T-cell (primary cell): ENCODE results near the gene LONRF3. TPM values are rescaled to one million over a fixed set of nuclear protein-coding genes. Genes with fewer than 3 reads are reported as not detected.
A peak's percentile ranks its signal among the peaks of the same experiment; 100 is the strongest.

Experiments
- ATAC-seq, 4 experiments: fragments of 200-7000 bp in 3 of 4; fragments of 150-1000 bp in 1 of 4; cut with Tn5 transposase; replicated peaks in 1 of 4; 1 replicate in 3 of 4; 2 replicates in 1 of 4; pipeline ENCODE4 v1.10.0; 2021; ENCODE audit warnings: moderate library complexity in 3 of 4, mild to moderate bottlenecking in 2 of 4, moderate number of reproducible peaks in 1 of 4
- CTCF ChIA-PET, 2 donors: fragments of 300-600 bp; sonication (Branson Sonifier 250); formaldehyde crosslinking; loops; one replicate each; lab custom pipeline; 2022; ENCODE audit warnings: antibody characterized with exemption in 2 of 2; lab: Charles Lee
- POLR2A ChIA-PET, 2 donors: fragments of 300-600 bp; sonication (Branson Sonifier 250); formaldehyde crosslinking; loops; one replicate each; lab custom pipeline; 2022; ENCODE audit warnings: antibody characterized with exemption in 2 of 2; lab: Charles Lee
- DNase-seq, 35 experiments: peaks; one replicate each; pipeline versions ENCODE4 v3.0.0 to v3.0.0-alpha.2; 2013 to 2023
- H3K27ac ChIP-seq: one replicate; pipeline ENCODE4 v1.5.1; 2013; ENCODE audit warnings: low read length
- H3K27me3 ChIP-seq, 2 experiments: replicated peaks in 1 of 2; 1 replicate in 1 of 2; 2 replicates in 1 of 2; pipeline versions ENCODE4 v1.6.1 to v1.7.0; 2013; ENCODE audit warnings: low read length in 1 of 2, mixed read lengths in 1 of 2; ENCODE audit not compliant: control insufficient read depth in 2 of 2, insufficient read depth in 2 of 2; ENCODE audit errors: extremely low read depth in 1 of 2
- H3K36me3 ChIP-seq, 2 donors: 1 replicate in 1 of 2; 2 replicates in 1 of 2; pipeline versions ENCODE4 v1.6.1 to v1.7.0; 2013; ENCODE audit warnings: low read length in 1 of 2; ENCODE audit not compliant: control insufficient read depth in 2 of 2, insufficient read depth in 1 of 2; ENCODE audit errors: extremely low read depth in 1 of 2
- H3K4me1 ChIP-seq, 2 experiments: 1 replicate in 1 of 2; 2 replicates in 1 of 2; pipeline versions ENCODE4 v1.6.1 to v1.7.0; 2013; ENCODE audit warnings: low read length in 2 of 2, mixed read lengths in 1 of 2; ENCODE audit not compliant: insufficient read depth in 2 of 2, control insufficient read depth in 1 of 2; ENCODE audit errors: extremely low read depth in 1 of 2
- H3K4me3 ChIP-seq, 2 donors: 1 replicate in 1 of 2; 2 replicates in 1 of 2; pipeline versions ENCODE4 v1.5.1 to v1.7.0; 2013; ENCODE audit warnings: mild to moderate bottlenecking in 2 of 2, low read length in 1 of 2, moderate library complexity in 1 of 2; ENCODE audit not compliant: control insufficient read depth in 1 of 2; ENCODE audit errors: extremely low read depth in 1 of 2
- H3K9me3 ChIP-seq: 2 replicates; pipeline ENCODE4 v1.7.0; 2013
- H3K27ac Mint-ChIP-seq, 2 donors: one replicate each; pipeline ENCODE4 v1.8.0; 2020 to 2021; ENCODE audit warnings: mild to moderate bottlenecking in 2 of 2, mixed read lengths in 2 of 2
- H3K27me3 Mint-ChIP-seq, 2 donors: one replicate each; pipeline ENCODE4 v1.8.0; 2021 to 2022; ENCODE audit warnings: mixed read lengths in 2 of 2
- H3K36me3 Mint-ChIP-seq: one replicate; pipeline ENCODE4 v1.8.0; 2021; ENCODE audit warnings: mixed read lengths
- H3K4me1 Mint-ChIP-seq, 3 donors: one replicate each; pipeline ENCODE4 v1.8.0; 2020 to 2022; ENCODE audit warnings: mixed read lengths in 3 of 3, mild to moderate bottlenecking in 1 of 3
- H3K4me3 Mint-ChIP-seq, 3 donors: one replicate each; pipeline ENCODE4 v1.8.0; 2020 to 2022; ENCODE audit warnings: mild to moderate bottlenecking in 3 of 3, mixed read lengths in 3 of 3, moderate library complexity in 3 of 3
- H3K9me3 Mint-ChIP-seq, 3 donors: one replicate each; pipeline ENCODE4 v1.8.0; 2020 to 2022; ENCODE audit warnings: mixed read lengths in 3 of 3
- WGBS: methylation state at CpG from one replicate; pipeline ENCODE4 v1.1.5; 2013; ENCODE audit warnings: missing lambda C conversion rate; ENCODE audit not compliant: insufficient coverage; 5-methylcytosine and 5-hydroxymethylcytosine counted together
- total RNA-seq, 35 experiments: library from RNA in 6 of 35; stranded (reverse) in 6 of 35; fragments of 120-200 nt in 1 of 35; gene quantifications; one replicate each; pipeline versions ENCODE4 v1.2.1 to v1.2.4 and lab custom pipeline; 2013 to 2026

Gene LONRF3
- total RNA-seq, 5 donors from 2014 or later (not counting 1 experiment from before 2014, with no cell fraction given): 3.6 to 11.7 (median 10.7) TPM

DNA sequence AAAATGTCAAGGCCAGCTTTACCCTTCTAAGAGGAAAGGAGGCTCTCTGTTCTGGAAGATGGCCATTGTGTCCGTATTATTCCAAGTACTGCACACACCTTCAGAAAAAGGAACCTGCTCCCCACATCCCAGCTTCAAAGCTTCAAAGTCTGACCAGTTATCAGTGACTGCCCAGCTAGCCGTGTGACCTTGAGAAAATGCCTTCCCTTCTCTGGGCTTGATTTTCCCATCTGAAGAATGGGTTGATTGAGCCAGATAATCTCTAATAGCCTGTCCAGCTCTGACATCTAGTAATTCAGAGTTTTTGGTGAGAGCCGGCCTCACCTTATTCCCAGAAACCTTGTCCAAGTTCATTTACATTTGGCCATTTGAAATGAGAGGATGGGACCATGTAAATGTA lies 3.0 kb downstream of the LONRF3 start:
- Mint-ChIP-seq H3K9me3 (no peaks in the 10 kb centered on the region), H3K27ac (no peak overlapping the region), H3K4me1 (peaks cover 17 to 37% (median 19%) of the 10 kb centered on the region in 3 donors), H3K27me3 (peaks cover 4 to 24% of the 10 kb centered on the region in 2 donors), H3K4me3 (peak overlapping the region; percentile 85 to 94 (median 85)), H3K36me3 (peaks cover 7% of the 10 kb centered on the region)
- no CpG with 5 or more reads among the region's 3 CpGs for WGBS
- no peak for ATAC-seq
- Histone ChIP-seq H3K36me3 (no peaks in the 10 kb centered on the region), H3K9me3 (no peaks in the 10 kb centered on the region), H3K4me1 (peaks cover 0 to 35% of the 10 kb centered on the region in 2 experiments), H3K4me3 (no peak overlapping the region), H3K27me3 (peaks cover 4 to 25% of the 10 kb centered on the region in 2 experiments), H3K27ac (no peak overlapping the region)
- ChIA-PET CTCF (interaction anchor here in 1 of 2 donors (1.4 kb wide), 1 partner anchor 23 kb away, joined by 3 read pairs; no protein-coding TSS in a partner anchor), POLR2A (interaction anchor here in 1 of 2 donors (0.5 to 0.6 kb wide), 2 partner anchors 28 to 107 kb away, joined by 3 to 5 read pairs; no protein-coding TSS in a partner anchor)
- DNase-seq: no peak

DNA sequence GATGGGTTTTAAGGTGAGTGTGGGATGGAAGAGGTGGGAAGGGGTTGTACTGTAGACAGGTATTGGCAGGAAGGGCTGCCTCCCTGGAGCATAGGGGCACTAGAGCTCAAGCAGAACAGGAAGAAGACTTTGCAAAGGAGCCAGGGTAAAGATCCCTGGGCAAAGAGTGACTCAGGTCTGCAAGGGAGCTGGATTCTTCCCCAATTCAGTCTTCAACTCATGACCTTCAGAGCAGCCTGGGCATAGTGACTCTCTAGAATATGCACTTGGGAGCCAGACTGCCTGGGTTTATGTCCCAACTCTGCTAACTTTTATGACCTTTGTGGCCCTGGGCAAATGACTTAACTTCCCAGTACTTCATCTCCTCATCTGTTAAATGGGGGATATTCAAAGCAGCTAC lies 4.0 kb downstream of the LONRF3 start:
- Histone ChIP-seq H3K27me3 (peaks cover 0 to 20% of the 10 kb centered on the region in 2 experiments), H3K36me3 (no peaks in the 10 kb centered on the region), H3K9me3 (no peaks in the 10 kb centered on the region), H3K4me3 (no peak overlapping the region), H3K4me1 (peaks cover 0 to 30% of the 10 kb centered on the region in 2 experiments), H3K27ac (no peak overlapping the region)
- Mint-ChIP-seq H3K4me1 (peaks cover 17 to 39% (median 19%) of the 10 kb centered on the region in 3 donors), H3K36me3 (peaks cover 14% of the 10 kb centered on the region), H3K4me3 (no peak overlapping the region), H3K27me3 (peaks cover 0 to 24% of the 10 kb centered on the region in 2 donors), H3K27ac (no peak overlapping the region), H3K9me3 (no peaks in the 10 kb centered on the region)
- ChIA-PET POLR2A (interaction anchor here in 1 of 2 donors (0.6 kb wide), 1 partner anchor 156 kb away, joined by 3 read pairs; no protein-coding TSS in a partner anchor), CTCF (interaction anchor here in 1 of 2 donors (1.4 kb wide), 1 partner anchor 22 kb away, joined by 3 read pairs; no protein-coding TSS in a partner anchor)
- DNase-seq: no peak
- no peak for ATAC-seq

GRCh38 chrX:118980761-118981160 lies 6.3 kb downstream of the LONRF3 start:
- CTCF ChIA-PET: interaction anchor here in 1 of 2 donors (0.6 kb wide), 1 partner anchor 16 kb away, joined by 8 read pairs; no protein-coding TSS in a partner anchor
- peaks cover 23% of the 10 kb centered on the region for H3K36me3 Mint-ChIP-seq
- no peak overlapping the region for H3K27ac ChIP-seq
- peaks cover 2 to 33% (median 21%) of the 10 kb centered on the region in 3 donors for H3K4me1 Mint-ChIP-seq
- H3K4me1 ChIP-seq: peaks cover 0 to 16% of the 10 kb centered on the region in 2 experiments
- H3K36me3 ChIP-seq: no peaks in the 10 kb centered on the region
- H3K27me3 Mint-ChIP-seq: peaks cover 0 to 24% of the 10 kb centered on the region in 2 donors
- H3K27me3 ChIP-seq: peaks cover 0 to 6% of the 10 kb centered on the region in 2 experiments
- no CpG with 5 or more reads among the region's 1 CpG for WGBS
- no peaks in the 10 kb centered on the region for H3K9me3 Mint-ChIP-seq
- POLR2A ChIA-PET: no interaction called here
- H3K4me3 ChIP-seq: no peak overlapping the region
- no peak for ATAC-seq
- H3K4me3 Mint-ChIP-seq: no peak overlapping the region
- H3K27ac Mint-ChIP-seq: no peak overlapping the region
- no peak for DNase-seq
- H3K9me3 ChIP-seq: no peaks in the 10 kb centered on the region

DNA sequence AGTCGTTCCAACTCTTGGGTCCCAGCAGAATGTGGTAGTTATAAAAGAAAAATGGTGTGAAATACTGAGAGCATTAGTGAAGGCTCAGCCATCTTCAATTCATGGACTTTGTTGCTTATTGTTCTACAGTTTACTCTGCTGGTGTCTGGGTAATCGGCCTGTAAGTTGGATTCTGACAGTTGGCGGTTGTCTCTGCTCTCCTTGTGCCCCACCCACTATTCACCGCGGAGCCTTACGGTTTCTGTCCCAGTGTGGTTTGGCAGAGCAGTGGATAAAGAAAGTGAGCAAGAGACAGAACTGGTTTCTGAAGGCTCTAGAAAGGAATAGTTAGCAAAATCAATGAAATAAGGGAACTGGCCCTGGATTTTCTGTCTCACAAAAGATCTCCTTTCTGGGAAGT lies 9.1 kb downstream of the LONRF3 start:
- H3K27me3 Mint-ChIP-seq: peaks cover 0 to 27% of the 10 kb centered on the region in 2 donors
- DNase-seq: no peak
- H3K27ac ChIP-seq: no peak overlapping the region
- no peaks in the 10 kb centered on the region for H3K9me3 ChIP-seq
- no peaks in the 10 kb centered on the region for H3K36me3 ChIP-seq
- ChIA-PET CTCF (no interaction called here), POLR2A (no interaction called here)
- H3K4me1 ChIP-seq: no peaks in the 10 kb centered on the region
- no peak overlapping the region for H3K4me3 Mint-ChIP-seq
- no peak for ATAC-seq
- H3K27ac Mint-ChIP-seq: no peak overlapping the region
- H3K9me3 Mint-ChIP-seq: no peaks in the 10 kb centered on the region
- H3K27me3 ChIP-seq: no peaks in the 10 kb centered on the region
- H3K36me3 Mint-ChIP-seq: peaks cover 26% of the 10 kb centered on the region
- no CpG with 5 or more reads among the region's 6 CpGs for WGBS
- no peak overlapping the region for H3K4me3 ChIP-seq
- H3K4me1 Mint-ChIP-seq: peaks cover 0 to 15% (median 5%) of the 10 kb centered on the region in 3 donors

- ChIA-PET POLR2A (no interaction called here), CTCF (interaction anchor here in 1 of 2 donors (0.8 kb wide), 1 partner anchor 20 kb away, joined by 3 read pairs; no protein-coding TSS in a partner anchor)
- no peak overlapping the region for H3K4me3 ChIP-seq
- no peak overlapping the region for H3K27ac ChIP-seq
- H3K36me3 ChIP-seq: no peaks in the 10 kb centered on the region
- Mint-ChIP-seq H3K9me3 (no peaks in the 10 kb centered on the region), H3K4me1 (peaks cover 16 to 31% (median 28%) of the 10 kb centered on the region in 3 donors), H3K27me3 (peaks cover 0 to 22% of the 10 kb centered on the region in 2 donors), H3K36me3 (peaks cover 19% of the 10 kb centered on the region), H3K4me3 (no peak overlapping the region), H3K27ac (no peak overlapping the region)
- DNase-seq: no peak
- no peaks in the 10 kb centered on the region for H3K27me3 ChIP-seq
- WGBS: 80% methylated on average over 1 of the region's 7 CpGs
- H3K9me3 ChIP-seq: no peaks in the 10 kb centered on the region
- ATAC-seq: no peak
- H3K4me1 ChIP-seq: peaks cover 0 to 8% of the 10 kb centered on the region in 2 experiments
Measured at GRCh38 chrX:118988911-118989310, 14.5 kb downstream of the LONRF3 start.

DNA sequence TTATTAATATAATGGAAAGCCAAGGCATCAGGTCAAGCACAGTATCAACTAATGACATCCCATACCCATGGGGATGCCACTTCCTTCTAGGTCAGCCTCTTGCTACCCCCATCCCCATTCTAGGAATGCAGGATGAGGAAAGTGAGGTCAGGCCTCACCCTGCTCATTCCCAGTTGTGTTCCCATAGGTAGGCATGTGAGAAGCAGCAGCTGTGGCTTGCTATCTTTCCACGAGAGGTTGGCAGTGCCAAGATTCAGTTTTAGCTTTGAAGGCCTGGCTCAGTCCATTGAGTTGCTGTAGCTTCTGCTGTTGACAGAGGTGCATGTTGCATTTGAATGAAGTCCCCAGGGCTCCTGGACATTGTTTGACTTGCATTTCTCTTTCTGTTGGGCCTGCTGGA lies 15.5 kb downstream of the LONRF3 start:
- H3K4me1 ChIP-seq: peaks cover 0 to 8% of the 10 kb centered on the region in 2 experiments
- ATAC-seq (no peak), DNase-seq (no peak)
- H3K27me3 Mint-ChIP-seq: peaks cover 0 to 24% of the 10 kb centered on the region in 2 donors
- H3K9me3 ChIP-seq: no peaks in the 10 kb centered on the region
- H3K4me3 ChIP-seq: no peak overlapping the region
- H3K36me3 ChIP-seq: no peaks in the 10 kb centered on the region
- H3K9me3 Mint-ChIP-seq: no peaks in the 10 kb centered on the region
- CTCF ChIA-PET: no interaction called here
- no peaks in the 10 kb centered on the region for H3K27me3 ChIP-seq
- H3K4me1 Mint-ChIP-seq: peaks cover 16 to 36% (median 28%) of the 10 kb centered on the region in 3 donors
- H3K36me3 Mint-ChIP-seq: peaks cover 15% of the 10 kb centered on the region
- H3K4me3 Mint-ChIP-seq: no peak overlapping the region
- peak overlapping the region in 1 of 2 donors; percentile 52 for H3K27ac Mint-ChIP-seq
- WGBS: no CpG with 5 or more reads among the region's 1 CpG
- POLR2A ChIA-PET: no interaction called here
- no peak overlapping the region for H3K27ac ChIP-seq
